Measurements from ENCODE around the gene EBF4. TPM values are rescaled to one million over a fixed set of nuclear protein-coding genes. Genes with fewer than 3 reads are reported as not detected.

The EBF4 gene
- total RNA-seq, 1 experiment from 2014 or later = 2.7 TPM

- TF ChIP-seq CDX4 (CRISPR knock-in tag; IDR thresholded peaks at IDR 0.05; ENCODE audit: borderline replicate concordance) = no peak
- TF ChIP-seq EMX1 (CRISPR knock-in tag; IDR thresholded peaks at IDR 0.05) = no peak
- TF ChIP-seq NFE2L1 (CRISPR knock-in tag; IDR thresholded peaks at IDR 0.05) = no peak
- TF ChIP-seq ZNF532 (CRISPR knock-in tag; IDR thresholded peaks at IDR 0.05; ENCODE audit: borderline replicate concordance) = no peak
- TF ChIP-seq JAZF1 (CRISPR knock-in tag; IDR thresholded peaks at IDR 0.05) = no peak
- no peak for TF ChIP-seq MXD4 (CRISPR knock-in tag; IDR thresholded peaks at IDR 0.05; ENCODE audit: borderline replicate concordance)
- TF ChIP-seq ZNF121 (CRISPR knock-in tag; IDR thresholded peaks at IDR 0.05) = no peak
- no peak for TF ChIP-seq TEAD1 (CRISPR knock-in tag; IDR thresholded peaks at IDR 0.05)
- TF ChIP-seq E2F1 (CRISPR knock-in tag; IDR thresholded peaks at IDR 0.05) = no peak
Measured at GRCh38 chr20:2775139-2775538, 82.6 kb downstream of the EBF4 start (continued).

GRCh38 chr20:2778602-2779321 is 86.2 kb downstream of the EBF4 start:
- TF ChIP-seq ATF2 (CRISPR knock-in tag; IDR thresholded peaks at IDR 0.05; ENCODE audit: borderline replicate concordance, low read depth) = no peak
- no peak for TF ChIP-seq IRF1 (CRISPR knock-in tag; IDR thresholded peaks at IDR 0.05)
- TF ChIP-seq ATF6 (CRISPR knock-in tag; IDR thresholded peaks at IDR 0.05) = no peak
- TF ChIP-seq CBFB (CRISPR knock-in tag; IDR thresholded peaks at IDR 0.05; ENCODE audit: low read depth) = no peak
- TF ChIP-seq ELF4 (CRISPR knock-in tag; IDR thresholded peaks at IDR 0.05; ENCODE audit: low read depth) = no peak
- TF ChIP-seq PRRX2 (CRISPR knock-in tag; IDR thresholded peaks at IDR 0.05) = no peak
- Mint-ChIP-seq H3K4me1 (no peaks in the 10 kb centered on the region), H3K27me3 (ENCODE audit: low read depth) (peaks cover 15% of the 10 kb centered on the region), H3K27ac (no peak overlapping the region), H3K4me3 (no peak overlapping the region), H3K36me3 (no peaks in the 10 kb centered on the region), H3K9me3 (peaks cover 14% of the 10 kb centered on the region; the same call in 1 of the 2 replicates)
- DNase-seq (ENCODE audit: low spot score) (no peak), ATAC-seq (no peak)
- ChIA-PET POLR2A (no interaction called here), CTCF (no interaction called here)
